CD14-positive monocyte (primary cell): ENCODE results near the gene FSCN2. TPM values are rescaled to one million over a fixed set of nuclear protein-coding genes. Genes with fewer than 3 reads are reported as not detected.
A peak's percentile ranks its signal among the peaks of the same experiment; 100 is the strongest.

Experiments
- DNase-seq, 3 donors: peaks; one replicate each; pipeline ENCODE4 v3.0.0-alpha.2; 2011 to 2022
- H2AFZ ChIP-seq: 2 replicates; pipeline ENCODE4 v1.6.0; 2012; ENCODE audit warnings: mild to moderate bottlenecking, low read depth, low read length, inconsistent platforms; ENCODE audit not compliant: insufficient read depth, poor library complexity, severe bottlenecking
- H3K27ac ChIP-seq, 2 donors: 1 replicate in 1 of 2; 2 replicates in 1 of 2; pipeline ENCODE4 v1.5.1; 2012 to 2013; ENCODE audit warnings: low read length in 2 of 2, control low read depth in 1 of 2, inconsistent platforms in 1 of 2, low read depth in 1 of 2, mild to moderate bottlenecking in 1 of 2
- H3K27me3 ChIP-seq, 2 donors: one replicate each; pipeline versions ENCODE4 v1.6.0 to v1.6.1; 2011 to 2013; ENCODE audit warnings: low read length in 2 of 2; ENCODE audit not compliant: control insufficient read depth in 2 of 2, insufficient read depth in 2 of 2
- H3K36me3 ChIP-seq, 2 donors: replicated peaks in 1 of 2; 1 replicate in 1 of 2; 2 replicates in 1 of 2; pipeline versions ENCODE4 v1.5.1 to v1.6.1; 2012 to 2013; ENCODE audit warnings: low read length in 2 of 2, control low read depth in 1 of 2, inconsistent platforms in 1 of 2, mild to moderate bottlenecking in 1 of 2; ENCODE audit not compliant: insufficient read depth in 2 of 2, control insufficient read depth in 1 of 2
- H3K4me1 ChIP-seq, 2 donors: 1 replicate in 1 of 2; 2 replicates in 1 of 2; pipeline versions ENCODE4 v1.5.1 to v1.6.1; 2012 to 2013; ENCODE audit warnings: low read length in 2 of 2, control low read depth in 1 of 2, inconsistent platforms in 1 of 2, mild to moderate bottlenecking in 1 of 2, moderate library complexity in 1 of 2; ENCODE audit not compliant: insufficient read depth in 2 of 2, control insufficient read depth in 1 of 2
- H3K4me2 ChIP-seq: replicated peaks from 2 replicates; pipeline ENCODE3; 2012; ENCODE audit warnings: low read length, moderate library complexity, mild to moderate bottlenecking; ENCODE audit not compliant: poor library complexity, severe bottlenecking; ENCODE audit errors: extremely low read depth
- H3K4me3 ChIP-seq, 3 experiments: fragments of 200-600 bp in 1 of 3; sonication (generic) in 1 of 3; replicated peaks in 1 of 3; 1 replicate in 2 of 3; 2 replicates in 1 of 3; pipeline ENCODE4 v1.5.1; 2011 to 2013; ENCODE audit warnings: low read length in 3 of 3, mild to moderate bottlenecking in 3 of 3, control low read depth in 2 of 3, low read depth in 2 of 3, inconsistent platforms in 1 of 3, moderate library complexity in 1 of 3
- H3K79me2 ChIP-seq: 2 replicates; pipeline ENCODE4 v1.6.0; 2012; ENCODE audit warnings: mild to moderate bottlenecking, control low read depth, inconsistent platforms, low read length, moderate library complexity; ENCODE audit not compliant: insufficient read depth
- H3K9ac ChIP-seq: 2 replicates; pipeline ENCODE4 v1.6.0; 2017; ENCODE audit warnings: low read length, mild to moderate bottlenecking; ENCODE audit not compliant: insufficient read depth, poor library complexity, severe bottlenecking
- H3K9me3 ChIP-seq, 2 donors: replicated peaks in 1 of 2; 1 replicate in 1 of 2; 2 replicates in 1 of 2; pipeline versions ENCODE4 v1.5.1 to v1.6.1; 2012 to 2013; ENCODE audit warnings: low read length in 2 of 2, control low read depth in 1 of 2; ENCODE audit not compliant: control insufficient read depth in 1 of 2, insufficient read depth in 1 of 2
- H4K20me1 ChIP-seq: 2 replicates; pipeline ENCODE4 v1.6.0; 2012; ENCODE audit warnings: mild to moderate bottlenecking, low read length, control low read depth, moderate library complexity; ENCODE audit not compliant: insufficient read depth
- H3K27ac Mint-ChIP-seq, 7 donors: one replicate each; pipeline ENCODE4 v1.8.0; 2020; ENCODE audit warnings: mild to moderate bottlenecking in 7 of 7, mixed read lengths in 7 of 7, moderate library complexity in 6 of 7, inconsistent platforms in 2 of 7
- H3K27me3 Mint-ChIP-seq, 3 donors: one replicate each; pipeline ENCODE4 v1.8.0; 2021 to 2022; ENCODE audit warnings: low read depth in 3 of 3, mild to moderate bottlenecking in 3 of 3, mixed read lengths in 3 of 3, moderate library complexity in 3 of 3, inconsistent platforms in 1 of 3
- H3K36me3 Mint-ChIP-seq, 2 donors: one replicate each; pipeline ENCODE4 v1.8.0; 2020; ENCODE audit warnings: mixed read lengths in 2 of 2, inconsistent platforms in 1 of 2, mild to moderate bottlenecking in 1 of 2
- H3K4me1 Mint-ChIP-seq: one replicate; pipeline ENCODE4 v1.8.0; 2020; ENCODE audit warnings: mild to moderate bottlenecking, mixed read lengths
- H3K4me3 Mint-ChIP-seq, 2 donors: one replicate each; pipeline ENCODE4 v1.8.0; 2020; ENCODE audit warnings: mild to moderate bottlenecking in 2 of 2, mixed read lengths in 2 of 2, moderate library complexity in 1 of 2
- H3K9me3 Mint-ChIP-seq, 7 donors: one replicate each; pipeline ENCODE4 v1.8.0; 2020 to 2022; ENCODE audit warnings: mixed read lengths in 7 of 7, mild to moderate bottlenecking in 6 of 7, moderate library complexity in 6 of 7, inconsistent platforms in 2 of 7
- CTCF ChIP-seq: fragments of 200-600 bp; IDR thresholded peaks from one replicate; pipeline ENCODE4 v1.8.0; 2022; ENCODE audit warnings: antibody characterized with exemption, mild to moderate bottlenecking
- WGBS: methylation state at CpG from one replicate; pipeline ENCODE4 v1.1.5; 2013; ENCODE audit warnings: missing lambda C conversion rate; ENCODE audit not compliant: insufficient coverage; 5-methylcytosine and 5-hydroxymethylcytosine counted together
- intact Hi-C, 2 donors: fragments of 100-400 bp; cut with micrococcal nuclease; formaldehyde crosslinking; loops; one replicate each; pipeline versions ENCODE4 v1.15.0 to v1.15.1; 2023
- polyA plus RNA-seq, 3 donors: library from polyadenylated mRNA; depleted of rRNA in 1 of 3; unstranded in 2 of 3; stranded (reverse) in 1 of 3; fragments of 300-500 nt in 2 of 3; fragments of >200 nt in 1 of 3; fragmentation: Illumina TruSeq in 2 of 3; gene quantifications; 1 replicate in 2 of 3; 2 replicates in 1 of 3; pipeline ENCODE4 v1.2.3, GENCODE V29; 2012 to 2021

The FSCN2 gene
- polyA plus RNA-seq, 3 donors, result 0.07 TPM; not detected in 2

GRCh38 chr17:81540676-81541027, 12.5 kb downstream of the FSCN2 start:
- peaks cover 20 to 27% (median 22%) of the 10 kb centered on the region in 3 donors for H3K27me3 Mint-ChIP-seq
- intact Hi-C loops, result no loop called here
- Histone ChIP-seq H4K20me1 (peaks cover 13% of the 10 kb centered on the region), H3K27me3 (peaks cover 9 to 23% of the 10 kb centered on the region in 2 donors), H3K79me2 (no peaks in the 10 kb centered on the region), H2AFZ (no peak overlapping the region), H3K9me3 (peaks cover 0 to 14% of the 10 kb centered on the region in 2 donors), H3K4me2 (no peak overlapping the region), H3K4me1 (peaks cover 7 to 12% of the 10 kb centered on the region in 2 donors), H3K9ac (no peak overlapping the region), H3K27ac (no peak overlapping the region), H3K4me3 (no peak overlapping the region), H3K36me3 (peaks cover 64 to 75% of the 10 kb centered on the region in 2 donors)
- H3K4me1 Mint-ChIP-seq, result peaks cover 9% of the 10 kb centered on the region
- no peak overlapping the region for H3K27ac Mint-ChIP-seq
- TF ChIP-seq CTCF, result no peak
- H3K9me3 Mint-ChIP-seq, result peaks cover 0 to 6% (median 1%) of the 10 kb centered on the region in 7 donors
- peaks cover 43 to 75% of the 10 kb centered on the region in 2 donors for H3K36me3 Mint-ChIP-seq
- H3K4me3 Mint-ChIP-seq, result no peak overlapping the region
- WGBS, result 100% methylated on average over 14 of the region's 14 CpGs
- no peak for DNase-seq

GRCh38 chr17:81541123-81541522, 12.9 kb downstream of the FSCN2 start:
- 98% methylated on average over 16 of the region's 17 CpGs for WGBS
- Histone ChIP-seq H3K9ac (no peak overlapping the region), H4K20me1 (peaks cover 9% of the 10 kb centered on the region), H3K4me2 (no peak overlapping the region), H3K4me1 (peaks cover 7 to 12% of the 10 kb centered on the region in 2 donors), H3K79me2 (no peaks in the 10 kb centered on the region), H3K27me3 (peaks cover 5 to 18% of the 10 kb centered on the region in 2 donors), H3K27ac (no peak overlapping the region), H3K36me3 (peaks cover 68 to 80% of the 10 kb centered on the region in 2 donors), H2AFZ (no peak overlapping the region), H3K4me3 (no peak overlapping the region), H3K9me3 (peaks cover 0 to 9% of the 10 kb centered on the region in 2 donors)
- no peak for TF ChIP-seq CTCF
- intact Hi-C loops, result no loop called here
- peaks cover 47 to 80% of the 10 kb centered on the region in 2 donors for H3K36me3 Mint-ChIP-seq
- peaks cover 16 to 22% (median 17%) of the 10 kb centered on the region in 3 donors for H3K27me3 Mint-ChIP-seq
- peak overlapping the region in 1 of 7 donors; percentile 41 for H3K27ac Mint-ChIP-seq
- H3K9me3 Mint-ChIP-seq, result peaks cover 0 to 2% (median 0%) of the 10 kb centered on the region in 7 donors
- no peak overlapping the region for H3K4me3 Mint-ChIP-seq
- peaks cover 8% of the 10 kb centered on the region for H3K4me1 Mint-ChIP-seq
- DNase-seq, result no peak
